ENCODE results near the gene RAPGEF2.

RAPGEF2 gene

GRCh38 chr4:159278399-159278798 is 175.5 kb downstream of the RAPGEF2 start:
- no peak overlapping the region for H3K4me3 ChIP-seq (ENCODE audit: low read depth, low read length)
- no peak for TF ChIP-seq CTCF (IDR thresholded peaks at IDR 0.05; ENCODE audit: borderline replicate concordance, insufficient read depth, low read depth, low read length)

- H3K4me3 ChIP-seq (ENCODE audit: low read depth, low read length): no peak overlapping the region
- no peak for TF ChIP-seq CTCF (IDR thresholded peaks at IDR 0.05; ENCODE audit: borderline replicate concordance, insufficient read depth, low read depth, low read length)
Observed at GRCh38 chr4:159279084-159279483, 176.2 kb downstream of the RAPGEF2 start.

- H3K4me3 ChIP-seq (ENCODE audit: low read depth, low read length): no peak overlapping the region
- no peak for TF ChIP-seq CTCF (IDR thresholded peaks at IDR 0.05; ENCODE audit: borderline replicate concordance, insufficient read depth, low read depth, low read length)
Observed at GRCh38 chr4:159280442-159281172, 177.7 kb downstream of the RAPGEF2 start.

- H3K4me3 ChIP-seq (ENCODE audit: low read depth, low read length): no peak overlapping the region
- no peak for TF ChIP-seq CTCF (IDR thresholded peaks at IDR 0.05; ENCODE audit: borderline replicate concordance, insufficient read depth, low read depth, low read length)
Observed at GRCh38 chr4:159281771-159282170, 178.9 kb downstream of the RAPGEF2 start.

- no peak for TF ChIP-seq CTCF (IDR thresholded peaks at IDR 0.05; ENCODE audit: borderline replicate concordance, insufficient read depth, low read depth, low read length)
- H3K4me3 ChIP-seq (ENCODE audit: low read depth, low read length): no peak overlapping the region
Observed at GRCh38 chr4:159282329-159282728, 179.4 kb downstream of the RAPGEF2 start.

GRCh38 chr4:159282944-159283343 is 180.1 kb downstream of the RAPGEF2 start:
- TF ChIP-seq CTCF (IDR thresholded peaks at IDR 0.05; ENCODE audit: borderline replicate concordance, insufficient read depth, low read depth, low read length): no peak
- H3K4me3 ChIP-seq (ENCODE audit: low read depth, low read length): no peak overlapping the region

- no peak for TF ChIP-seq CTCF (IDR thresholded peaks at IDR 0.05; ENCODE audit: borderline replicate concordance, insufficient read depth, low read depth, low read length)
- H3K4me3 ChIP-seq (ENCODE audit: low read depth, low read length): no peak overlapping the region
Observed at GRCh38 chr4:159283696-159284095, 180.8 kb downstream of the RAPGEF2 start.
